Stimulated activated naive CD8-positive, alpha-beta T cell treated with anti-CD3 and anti-CD28 coated beads, Interleukin-15, Interleukin-2, amounts not matched to agents 100 ng/mL and 50 ng/mL, for 24 hours (primary cell): ENCODE data around the gene RPS13.
"Not testable (repeated sequence)": the region's sequence is repeated elsewhere in the genome, so short reads cannot be mapped to it uniquely, and the experiment has no call there.

Source experiments
- H3K27ac Mint-ChIP-seq: one replicate; pipeline ENCODE4 v1.8.0; 2021; ENCODE audit warnings: mild to moderate bottlenecking, mixed read lengths
- H3K27me3 Mint-ChIP-seq: one replicate; pipeline ENCODE4 v1.8.0; 2021; ENCODE audit warnings: mixed read lengths
- H3K36me3 Mint-ChIP-seq: one replicate; pipeline ENCODE4 v1.8.0; 2021; ENCODE audit warnings: low read depth, mixed read lengths
- H3K4me1 Mint-ChIP-seq: one replicate; pipeline ENCODE4 v1.8.0; 2021; ENCODE audit warnings: low read depth, mixed read lengths
- H3K4me3 Mint-ChIP-seq: one replicate; pipeline ENCODE4 v1.8.0; 2021; ENCODE audit warnings: mild to moderate bottlenecking, mixed read lengths
- H3K9me3 Mint-ChIP-seq: one replicate; pipeline ENCODE4 v1.8.0; 2021; ENCODE audit warnings: mixed read lengths

RPS13 gene

DNA sequence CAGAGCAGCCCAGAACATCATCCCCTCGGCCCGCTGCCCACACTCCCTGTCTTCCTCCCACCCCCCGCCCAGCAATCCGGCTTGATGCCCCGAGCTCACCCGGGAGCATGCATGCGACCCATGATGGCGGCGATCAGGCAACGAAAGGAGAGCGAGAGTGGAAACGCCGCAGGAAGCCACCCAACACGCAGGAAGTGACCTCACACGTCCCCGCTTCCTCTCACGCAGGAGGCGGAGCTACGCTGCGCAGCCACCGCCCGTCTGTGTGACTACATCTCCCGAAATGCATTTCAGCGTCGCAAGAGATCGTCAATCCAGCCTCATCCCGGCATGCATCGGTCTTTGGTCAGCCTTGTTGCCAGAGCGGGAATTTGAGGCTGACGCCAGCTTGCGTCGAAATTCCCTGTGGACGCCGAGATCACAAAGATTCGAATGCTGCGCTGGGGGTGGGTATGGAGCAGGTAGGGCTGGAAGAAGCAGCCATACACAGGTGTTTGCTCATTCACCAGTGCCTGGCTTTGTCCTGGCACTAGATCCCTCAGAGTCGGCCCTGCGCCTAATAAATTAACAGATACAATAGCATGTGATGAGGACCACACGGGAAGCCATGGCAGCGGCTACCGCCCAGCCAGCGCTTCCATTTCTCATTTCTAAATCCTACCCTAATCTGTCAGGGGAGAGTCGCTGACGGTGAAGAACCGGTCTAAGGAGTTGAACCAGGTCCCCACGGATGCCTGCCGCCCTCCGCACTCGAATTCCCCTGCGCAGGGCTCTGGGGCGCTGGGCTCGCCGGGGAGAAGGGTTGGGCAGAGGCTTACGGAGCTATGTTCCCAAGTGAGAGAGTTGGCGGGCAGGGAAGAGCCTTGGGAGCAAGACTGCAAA is at the start of gene RPS13:
RPS13 (minus strand) TSS at position 148 of the 882 bp plus-strand sequence; CDS start at position 122, 26 bp downstream.
- no peaks in the 10 kb centered on the region for H3K9me3 Mint-ChIP-seq
- peaks cover 34% of the 10 kb centered on the region for H3K4me1 Mint-ChIP-seq
- H3K4me3 Mint-ChIP-seq, result peak within 1 kb of the TSS; percentile 95
- H3K27ac Mint-ChIP-seq, result peak within 1 kb of the TSS; percentile 94
- H3K27me3 Mint-ChIP-seq, result no peaks in the 10 kb centered on the region
- H3K36me3 Mint-ChIP-seq, result peaks cover 57% of the 10 kb centered on the region

DNA sequence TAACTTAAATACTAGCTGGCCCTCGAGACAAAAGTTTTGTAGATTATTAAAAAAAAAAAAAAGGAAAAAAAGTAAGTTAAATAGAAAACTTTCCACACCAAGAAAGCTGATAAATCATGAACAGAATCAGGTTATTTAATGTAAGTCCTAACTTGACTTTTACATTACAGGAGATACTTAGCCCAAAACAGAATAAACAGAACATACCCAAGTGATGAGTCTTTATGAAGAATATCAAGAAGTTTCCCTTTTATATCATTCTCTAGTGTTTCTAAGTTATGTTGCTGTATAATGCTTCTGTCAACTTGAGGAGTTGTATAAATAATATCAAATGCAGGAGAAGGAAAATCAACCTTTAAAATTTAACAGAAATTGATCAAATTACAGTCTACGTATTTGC is 44.5 kb upstream of the RPS13 start:
- Mint-ChIP-seq H3K9me3 (no peaks in the 10 kb centered on the region), H3K27me3 (no peaks in the 10 kb centered on the region), H3K4me3 (no peak overlapping the region)

DNA sequence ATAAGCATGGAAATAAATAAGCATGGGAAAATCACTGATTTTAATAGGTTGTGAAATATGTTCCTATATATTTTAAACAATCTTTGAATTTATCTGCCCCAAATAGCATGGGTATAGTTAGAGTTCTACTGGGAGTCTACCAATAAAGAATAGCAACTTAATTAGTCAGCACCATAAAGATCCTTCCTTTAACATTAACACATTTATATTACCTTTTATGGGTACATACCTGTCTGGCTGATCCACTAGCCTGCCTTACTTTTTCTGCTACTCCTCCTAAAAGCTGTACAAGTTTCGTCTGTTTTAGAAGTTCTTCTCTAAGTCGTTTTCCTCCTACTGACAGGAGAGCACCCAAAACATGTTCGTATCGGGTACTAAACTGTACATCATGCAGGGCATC is 39.8 kb upstream of the RPS13 start:
- H3K4me1 Mint-ChIP-seq, result peaks cover 4% of the 10 kb centered on the region
- no peak overlapping the region for H3K4me3 Mint-ChIP-seq
- no peaks in the 10 kb centered on the region for H3K9me3 Mint-ChIP-seq
- no peaks in the 10 kb centered on the region for H3K27me3 Mint-ChIP-seq
- peaks cover 26% of the 10 kb centered on the region for H3K36me3 Mint-ChIP-seq
- H3K27ac Mint-ChIP-seq, result no peak overlapping the region

More for the DNA sequence above, 44.5 kb upstream of the RPS13 start:
- no peak overlapping the region for H3K27ac Mint-ChIP-seq
- H3K4me1 Mint-ChIP-seq, result no peaks in the 10 kb centered on the region
- H3K36me3 Mint-ChIP-seq, result peaks cover 31% of the 10 kb centered on the region

DNA sequence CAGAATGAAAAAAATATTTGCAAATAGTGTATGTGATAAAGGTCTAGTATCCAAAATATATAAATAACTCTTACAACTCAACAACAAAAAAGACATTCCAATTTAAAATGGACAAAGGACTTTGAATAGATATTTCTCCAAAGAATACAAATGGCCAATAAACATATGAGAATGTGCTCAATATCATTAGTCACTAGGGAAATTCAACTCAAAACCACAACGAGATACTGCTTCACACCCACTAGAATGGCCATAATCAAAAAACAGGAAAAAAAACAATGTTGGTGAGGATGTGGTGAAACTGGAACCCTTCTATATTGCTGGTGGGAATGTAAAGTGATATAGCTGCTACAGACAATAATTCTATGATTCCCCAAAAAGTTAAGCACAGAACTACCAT is 38.6 kb upstream of the RPS13 start:
- Mint-ChIP-seq H3K9me3 (no peaks in the 10 kb centered on the region), H3K4me1 (peaks cover 4% of the 10 kb centered on the region), H3K4me3 (no peak overlapping the region), H3K27me3 (no peaks in the 10 kb centered on the region), H3K27ac (no peak overlapping the region), H3K36me3 (peaks cover 28% of the 10 kb centered on the region)

DNA sequence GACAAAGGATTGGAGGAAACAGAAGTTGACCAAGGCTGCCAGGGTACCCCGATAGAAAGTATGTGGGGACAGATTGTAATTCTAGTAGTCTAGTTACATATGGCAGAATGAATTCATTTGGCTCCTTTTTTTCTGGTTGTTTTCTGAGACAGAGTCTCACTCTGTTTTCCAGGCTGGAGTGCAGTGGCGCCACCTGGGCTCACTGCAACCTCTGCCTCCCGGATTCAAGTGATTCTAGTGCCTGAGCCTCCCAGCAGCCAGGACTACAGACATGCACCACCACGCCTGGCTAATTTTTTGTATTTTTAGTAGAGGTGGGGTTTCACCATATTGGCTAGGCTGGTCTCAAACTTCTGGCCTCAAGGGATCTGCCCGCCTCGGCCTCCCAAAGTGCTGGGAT is 30.3 kb upstream of the RPS13 start:
- H3K9me3 Mint-ChIP-seq, H3K27ac Mint-ChIP-seq, H3K4me3 Mint-ChIP-seq, H3K4me1 Mint-ChIP-seq, H3K27me3 Mint-ChIP-seq: not testable (repeated sequence)
- H3K36me3 Mint-ChIP-seq, result peaks cover 39% of the 10 kb centered on the region

DNA sequence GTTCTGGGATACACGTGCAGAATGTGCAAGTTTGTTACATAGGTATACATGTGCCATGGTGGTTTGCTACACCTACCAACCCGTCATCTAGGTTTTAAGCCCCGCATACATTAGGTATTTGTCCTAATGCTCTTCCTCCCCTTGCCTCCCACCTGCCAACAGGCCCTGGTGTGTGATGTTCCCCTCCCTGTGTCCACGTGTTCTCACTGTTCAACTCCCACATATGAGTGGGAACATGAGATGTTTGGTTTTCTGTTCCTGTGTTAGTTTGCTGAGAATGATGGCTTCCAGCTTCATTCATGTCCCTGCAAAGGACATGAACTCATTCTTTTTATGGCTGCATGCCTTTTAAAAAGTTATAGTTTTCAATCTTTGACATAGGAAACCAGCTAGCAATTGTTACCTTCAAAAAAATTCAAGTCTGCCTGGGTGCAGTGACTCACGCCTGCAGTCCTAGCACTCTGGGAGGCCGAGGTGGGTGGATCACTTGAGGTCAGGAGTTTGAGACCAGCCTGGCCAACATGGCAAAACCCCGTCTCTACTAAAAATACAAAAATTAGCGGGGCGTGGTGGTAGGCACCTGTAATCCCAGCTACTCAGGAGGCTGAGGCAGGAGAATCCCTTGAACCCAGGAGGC is 28.1 kb upstream of the RPS13 start:
- Mint-ChIP-seq H3K36me3 (peaks cover 41% of the 10 kb centered on the region), H3K27ac (peak overlapping the region; percentile 32)
- not testable (repeated sequence) for H3K27me3 Mint-ChIP-seq, H3K4me1 Mint-ChIP-seq, H3K4me3 Mint-ChIP-seq, H3K9me3 Mint-ChIP-seq

DNA sequence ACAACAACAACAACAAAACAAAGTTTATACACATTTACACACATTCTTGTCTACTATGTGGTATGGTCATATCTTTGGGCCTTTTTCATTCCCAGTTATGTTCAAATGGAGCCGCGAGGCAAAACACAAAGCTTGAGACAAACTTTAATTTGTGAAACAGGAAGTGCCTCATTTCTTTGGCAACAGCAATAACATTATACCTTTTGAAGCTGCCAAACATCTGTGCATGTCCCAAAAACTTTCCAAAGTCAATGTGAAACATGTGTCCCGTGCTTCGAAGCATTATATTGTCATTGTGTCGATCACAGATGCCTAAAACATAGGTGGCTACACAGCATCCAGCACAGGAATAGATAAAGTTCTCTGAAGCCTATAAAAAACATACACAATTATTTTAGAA is 25.0 kb upstream of the RPS13 start:
- Mint-ChIP-seq H3K36me3 (peaks cover 46% of the 10 kb centered on the region), H3K27ac (no peak overlapping the region), H3K4me3 (no peak overlapping the region), H3K27me3 (no peaks in the 10 kb centered on the region), H3K9me3 (no peaks in the 10 kb centered on the region), H3K4me1 (no peaks in the 10 kb centered on the region)

DNA sequence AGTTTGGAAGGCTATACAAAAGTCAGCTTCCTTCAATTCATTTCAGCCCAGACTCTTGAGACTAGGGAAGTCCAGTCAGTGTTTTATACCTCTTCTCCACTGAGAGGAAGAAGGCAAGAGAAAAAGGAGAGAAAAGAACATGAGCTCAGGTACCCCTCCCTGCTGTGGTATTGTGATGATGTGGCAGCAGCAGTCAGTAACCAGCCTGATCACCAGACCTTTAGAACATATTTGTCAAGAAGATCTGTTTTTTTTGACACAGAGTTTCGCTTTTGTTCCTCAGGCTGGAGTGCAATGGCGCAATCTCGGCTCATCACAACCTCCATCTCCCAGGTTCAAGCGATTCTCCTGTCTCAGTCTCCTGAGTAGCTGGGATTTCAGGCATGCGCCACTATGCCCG is 21.2 kb upstream of the RPS13 start:
- H3K4me1 Mint-ChIP-seq, result no peaks in the 10 kb centered on the region
- H3K9me3 Mint-ChIP-seq, result no peaks in the 10 kb centered on the region
- no peak overlapping the region for H3K27ac Mint-ChIP-seq
- no peak overlapping the region for H3K4me3 Mint-ChIP-seq
- peaks cover 47% of the 10 kb centered on the region for H3K36me3 Mint-ChIP-seq
- H3K27me3 Mint-ChIP-seq, result no peaks in the 10 kb centered on the region

DNA sequence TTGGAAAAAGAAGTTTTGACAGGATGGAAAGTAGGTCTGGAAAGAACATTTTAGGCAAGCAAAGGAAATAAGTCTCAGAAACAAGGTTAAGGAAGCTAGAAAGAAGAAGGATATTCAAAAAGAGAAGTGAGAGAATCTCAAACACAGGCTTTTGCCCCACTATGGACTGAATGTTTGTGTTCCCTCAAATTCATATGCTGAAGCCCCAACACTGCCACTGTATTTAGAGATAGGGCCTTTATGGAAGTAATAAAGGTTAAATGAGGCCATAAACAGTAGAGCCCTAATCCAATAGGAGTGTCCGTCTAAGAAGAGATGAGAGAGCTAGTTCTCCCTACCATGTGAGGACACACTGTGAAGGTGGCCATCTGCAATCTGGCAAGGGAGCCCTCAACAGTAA is 20.6 kb upstream of the RPS13 start:
- Mint-ChIP-seq H3K36me3 (peaks cover 44% of the 10 kb centered on the region), H3K27ac (no peak overlapping the region), H3K4me3 (no peak overlapping the region)

DNA sequence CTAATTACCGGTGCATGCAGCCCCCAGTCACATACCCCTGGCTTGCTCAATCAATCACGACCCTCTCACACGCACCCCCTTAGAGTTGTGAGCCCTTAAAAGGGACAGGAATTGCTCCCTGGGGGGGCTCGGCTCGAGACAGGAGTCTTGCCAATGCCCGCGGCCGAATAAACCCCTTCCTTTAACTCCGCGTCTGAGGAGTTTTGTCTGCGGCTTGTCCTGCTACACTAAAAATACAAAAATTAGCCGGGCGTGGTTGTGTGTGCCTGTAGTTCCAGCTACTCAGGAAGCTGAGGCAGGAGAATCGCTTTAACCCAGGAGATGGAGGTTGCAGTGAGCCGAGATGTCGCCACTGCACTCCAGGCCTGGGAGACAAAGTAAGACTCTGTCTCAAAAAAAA is 8.5 kb upstream of the RPS13 start:
- H3K36me3 Mint-ChIP-seq, result peaks cover 19% of the 10 kb centered on the region
- not testable (repeated sequence) for H3K9me3 Mint-ChIP-seq, H3K4me3 Mint-ChIP-seq, H3K27ac Mint-ChIP-seq, H3K4me1 Mint-ChIP-seq, H3K27me3 Mint-ChIP-seq

More for the DNA sequence above, 20.6 kb upstream of the RPS13 start:
- no peaks in the 10 kb centered on the region for H3K9me3 Mint-ChIP-seq
- no peaks in the 10 kb centered on the region for H3K27me3 Mint-ChIP-seq
- H3K4me1 Mint-ChIP-seq, result no peaks in the 10 kb centered on the region

DNA sequence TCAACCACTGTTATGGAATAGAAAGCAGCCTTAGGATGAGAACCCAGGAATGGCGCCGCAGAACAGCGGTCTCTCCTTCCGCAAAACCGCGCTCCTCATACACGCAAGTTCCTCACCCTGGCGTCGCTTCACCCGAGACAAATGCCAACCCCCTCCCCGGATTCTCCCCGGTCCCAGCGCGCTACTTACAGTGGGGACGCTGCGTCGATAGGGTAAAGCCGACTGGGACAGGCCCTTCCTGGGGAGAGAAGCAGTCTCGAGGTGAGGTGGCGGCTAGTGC is 287 bp downstream of the RPS13 start:
- Mint-ChIP-seq H3K27ac (peak overlapping the region; percentile 94), H3K4me3 (peak overlapping the region; percentile 95), H3K36me3 (peaks cover 57% of the 10 kb centered on the region), H3K4me1 (peaks cover 34% of the 10 kb centered on the region), H3K9me3 (no peaks in the 10 kb centered on the region), H3K27me3 (no peaks in the 10 kb centered on the region)

DNA sequence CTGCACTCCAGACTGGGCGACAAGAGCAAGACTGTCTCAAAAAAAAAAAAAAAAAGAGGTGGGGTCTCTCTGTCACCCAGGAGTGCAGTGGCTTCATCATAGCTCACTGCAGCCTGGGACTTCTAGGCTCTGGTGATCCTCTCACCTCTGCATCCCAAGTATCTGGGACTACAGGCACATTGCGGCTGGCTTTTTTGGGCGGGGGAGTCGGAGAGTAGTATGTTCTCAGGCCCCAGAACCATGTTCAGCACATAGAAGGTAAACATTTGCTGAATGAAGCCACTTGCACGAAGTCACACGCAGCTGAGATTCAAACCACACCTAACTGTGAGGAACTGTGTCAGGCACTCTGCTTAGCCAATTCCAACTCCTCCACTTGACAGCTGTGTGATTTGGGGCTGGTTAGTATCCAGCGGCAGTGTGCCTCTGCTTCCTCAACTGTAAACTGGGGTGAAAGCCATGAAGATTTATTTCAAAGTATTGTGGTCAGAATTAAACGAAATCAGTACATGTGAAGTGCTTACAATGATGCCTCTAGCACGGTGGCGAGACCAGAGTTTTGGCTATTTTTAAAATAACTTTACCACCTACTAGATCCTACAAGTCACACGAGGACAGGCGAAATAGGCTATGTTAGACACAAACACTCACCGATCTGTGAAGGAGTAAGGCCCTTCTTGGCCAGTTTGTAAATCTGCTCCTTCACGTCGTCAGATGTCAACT is 789 bp downstream of the RPS13 start:
- Mint-ChIP-seq H3K4me1 (peaks cover 34% of the 10 kb centered on the region), H3K4me3 (peak overlapping the region; percentile 95), H3K36me3 (peaks cover 57% of the 10 kb centered on the region), H3K27me3 (no peaks in the 10 kb centered on the region), H3K27ac (peak overlapping the region; percentile 94), H3K9me3 (no peaks in the 10 kb centered on the region)

DNA sequence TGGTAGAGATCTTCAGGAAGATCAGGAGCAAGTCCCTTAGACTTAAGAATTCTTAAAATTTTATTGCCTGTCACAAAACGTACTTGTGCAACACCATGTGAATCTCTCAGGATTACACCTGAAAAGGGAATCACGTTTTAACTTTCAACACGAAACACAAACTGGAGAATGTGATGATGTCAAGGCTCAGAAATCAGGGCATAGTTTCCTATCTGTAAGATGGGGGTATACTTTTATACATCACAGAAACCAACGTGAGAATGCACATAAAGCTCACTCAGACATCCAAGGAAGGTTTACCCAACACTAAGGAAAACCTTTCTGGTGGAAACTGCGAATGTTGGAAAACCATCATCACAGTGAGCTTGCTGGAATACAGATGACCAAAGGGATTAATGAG is 2.0 kb downstream of the RPS13 start:
- Mint-ChIP-seq H3K27ac (peak overlapping the region; percentile 94), H3K9me3 (no peaks in the 10 kb centered on the region), H3K27me3 (no peaks in the 10 kb centered on the region), H3K36me3 (peaks cover 57% of the 10 kb centered on the region), H3K4me1 (peaks cover 34% of the 10 kb centered on the region), H3K4me3 (peak overlapping the region; percentile 95)

DNA sequence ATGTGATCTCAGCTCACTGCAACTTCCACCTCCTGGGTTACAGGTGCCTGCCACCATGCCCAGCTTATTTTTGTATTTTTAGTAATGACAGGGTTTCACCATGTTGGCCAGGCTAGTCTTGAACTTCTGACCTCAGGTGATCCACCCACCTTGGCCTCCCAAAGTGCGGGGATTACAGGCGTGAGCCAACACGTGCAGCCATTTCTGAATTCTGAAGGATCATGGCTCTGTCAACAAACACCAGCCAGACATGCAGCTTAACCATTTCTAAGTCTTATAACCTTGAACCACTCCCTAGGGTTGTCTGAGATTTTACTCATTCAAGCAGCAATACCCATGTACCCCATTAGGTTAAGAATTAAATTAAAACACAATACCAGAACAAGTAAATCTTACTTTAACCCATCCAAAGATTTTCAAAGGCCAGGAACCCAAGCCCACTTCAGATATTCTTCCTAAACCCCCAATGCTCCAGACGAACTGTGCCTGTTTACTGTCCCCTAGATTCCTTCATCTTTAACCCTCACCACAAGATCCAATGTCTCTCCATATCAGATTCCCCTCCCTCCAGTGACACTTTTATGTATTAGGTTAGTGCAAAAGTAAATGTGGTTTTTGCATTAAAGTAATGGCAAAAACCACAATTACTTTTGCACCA is 4.0 kb downstream of the RPS13 start:
- H3K4me1 Mint-ChIP-seq, result peaks cover 34% of the 10 kb centered on the region
- H3K9me3 Mint-ChIP-seq, result no peaks in the 10 kb centered on the region
- peak overlapping the region; percentile 78 for H3K27ac Mint-ChIP-seq
- H3K4me3 Mint-ChIP-seq, result peak overlapping the region; percentile 95
- no peaks in the 10 kb centered on the region for H3K27me3 Mint-ChIP-seq
- H3K36me3 Mint-ChIP-seq, result peaks cover 48% of the 10 kb centered on the region

DNA sequence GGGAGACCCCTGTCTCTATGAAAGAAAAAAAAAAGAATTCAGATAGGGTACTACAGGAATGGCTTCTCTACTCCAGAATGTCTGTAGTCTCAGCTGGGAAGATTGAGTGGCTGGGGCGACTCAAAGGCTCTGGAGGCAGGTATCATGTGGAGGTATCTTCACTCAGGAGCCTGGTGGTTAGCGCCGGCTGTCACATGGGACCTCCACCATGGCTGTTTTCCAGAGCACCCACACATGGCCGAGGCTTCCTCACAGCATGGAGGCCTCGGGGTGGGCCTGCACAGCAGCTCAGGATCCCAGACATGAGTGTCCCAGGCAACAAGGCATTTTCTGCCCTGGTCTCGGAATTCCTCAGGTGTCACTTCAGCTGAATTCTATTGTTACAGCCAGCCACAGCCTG is 10.1 kb downstream of the RPS13 start:
- H3K27ac Mint-ChIP-seq, result no peak overlapping the region
- no peaks in the 10 kb centered on the region for H3K27me3 Mint-ChIP-seq
- no peak overlapping the region for H3K4me3 Mint-ChIP-seq
- no peaks in the 10 kb centered on the region for H3K36me3 Mint-ChIP-seq
- no peaks in the 10 kb centered on the region for H3K9me3 Mint-ChIP-seq
- no peaks in the 10 kb centered on the region for H3K4me1 Mint-ChIP-seq
